NCI-H524 (cell line): ENCODE results near the gene ITGA2B.
A peak's percentile ranks its signal among the peaks of the same experiment; 100 is the strongest.
"Not testable (repeated sequence)": the region's sequence is repeated elsewhere in the genome, so short reads cannot be mapped to it uniquely, and the experiment has no call there.

Experiments used
- DNase-seq, 2 experiments: peaks; one replicate each; lab custom pipeline; 2025; lab: John Stamatoyannopoulos, UW

The ITGA2B gene

GRCh38 chr17:44351961-44352827, 37.3 kb downstream of the ITGA2B start:
- no peak for DNase-seq

- DNase-seq: no peak
Observed at GRCh38 chr17:44351464-44351863, 38.0 kb downstream of the ITGA2B start.

GRCh38 chr17:44350733-44351226, 38.7 kb downstream of the ITGA2B start:
- peak in 1 of 2 experiments; percentile 75 for DNase-seq

- no peak for DNase-seq
Observed at GRCh38 chr17:44349553-44350070, 39.8 kb downstream of the ITGA2B start.

GRCh38 chr17:44348988-44349364, 40.5 kb downstream of the ITGA2B start:
- no peak for DNase-seq

- no peak for DNase-seq
Observed at GRCh38 chr17:44348234-44348987, 41.0 kb downstream of the ITGA2B start.

- not testable (repeated sequence) for DNase-seq
Observed at GRCh38 chr17:44347206-44348055, 42.0 kb downstream of the ITGA2B start.

GRCh38 chr17:44346064-44346844, 43.2 kb downstream of the ITGA2B start:
- no peak for DNase-seq

- DNase-seq: peak; percentile 89 to 90
Observed at GRCh38 chr17:44345454-44346026, 43.9 kb downstream of the ITGA2B start.

- peak; percentile 99 for DNase-seq
Observed at GRCh38 chr17:44344939-44345453, 44.5 kb downstream of the ITGA2B start, which contains the start of gene GRN. GRN (plus strand) TSS chr17:44345302; CDS start chr17:44349165, 3,863 bp downstream.

GRCh38 chr17:44343510-44344209, 45.8 kb downstream of the ITGA2B start:
- DNase-seq: no peak

GRCh38 chr17:44340553-44340952, 48.9 kb downstream of the ITGA2B start:
- DNase-seq: peak in 1 of 2 experiments; percentile 43

GRCh38 chr17:44338702-44339101, 50.7 kb downstream of the ITGA2B start:
- DNase-seq: no peak

GRCh38 chr17:44335968-44336367, 53.5 kb downstream of the ITGA2B start:
- DNase-seq: no peak

GRCh38 chr17:44335564-44335963, 53.9 kb downstream of the ITGA2B start:
- DNase-seq: no peak

- DNase-seq: no peak
Observed at GRCh38 chr17:44334727-44335126, 54.7 kb downstream of the ITGA2B start.

- no peak for DNase-seq
Observed at GRCh38 chr17:44334315-44334714, 55.1 kb downstream of the ITGA2B start.

GRCh38 chr17:44333371-44333770, 56.1 kb downstream of the ITGA2B start:
- no peak for DNase-seq

GRCh38 chr17:44331249-44331760, 58.1 kb downstream of the ITGA2B start:
- DNase-seq: peak; percentile 87 to 91
